HG02938 (cell line): ENCODE measurements around the gene CFHR4.
A peak's percentile ranks its signal among the peaks of the same experiment; 100 is the strongest.
"Not testable (repeated sequence)": the region's sequence is repeated elsewhere in the genome, so short reads cannot be mapped to it uniquely, and the experiment has no call there.

Experiments used
- ATAC-seq: cut with Tn5 transposase; IDR thresholded peaks from one replicate; pipeline ENCODE4 v1.9.1; 2021; ENCODE audit warnings: mild to moderate bottlenecking, moderate library complexity; ENCODE audit not compliant: unreplicated experiment

Gene CFHR4

GRCh38 chr1:196933531-196934189, 45.8 kb downstream of the CFHR4 start:
- ATAC-seq: no peak

DNA sequence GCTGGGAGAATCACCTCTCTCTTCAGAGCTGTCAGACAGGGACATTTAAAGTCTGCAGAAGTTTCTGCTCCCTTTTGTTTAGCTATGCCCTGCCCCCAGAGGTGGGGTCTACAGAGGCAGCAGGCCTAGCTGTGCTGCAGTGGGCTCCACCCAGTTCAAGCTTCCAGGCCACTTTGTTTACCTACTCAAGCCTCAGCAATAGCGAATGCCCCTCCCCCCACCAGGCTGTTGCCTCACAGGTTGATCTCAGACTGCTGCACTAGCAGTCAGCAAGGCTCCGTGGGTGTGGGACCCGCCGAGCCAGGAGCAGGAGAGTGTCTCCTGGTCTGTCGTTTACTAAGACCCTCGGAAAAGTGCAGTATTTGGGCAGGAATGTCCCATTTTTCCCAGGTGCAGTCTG, 53.6 kb downstream of the CFHR4 start:
- ATAC-seq: not testable (repeated sequence)

- not testable (repeated sequence) for ATAC-seq
Measured at GRCh38 chr1:196943568-196943967, 55.7 kb downstream of the CFHR4 start, which contains the start of gene CFHR2. CFHR2 (plus strand) TSS chr1:196943738; CDS start chr1:196943881, 143 bp downstream.

DNA sequence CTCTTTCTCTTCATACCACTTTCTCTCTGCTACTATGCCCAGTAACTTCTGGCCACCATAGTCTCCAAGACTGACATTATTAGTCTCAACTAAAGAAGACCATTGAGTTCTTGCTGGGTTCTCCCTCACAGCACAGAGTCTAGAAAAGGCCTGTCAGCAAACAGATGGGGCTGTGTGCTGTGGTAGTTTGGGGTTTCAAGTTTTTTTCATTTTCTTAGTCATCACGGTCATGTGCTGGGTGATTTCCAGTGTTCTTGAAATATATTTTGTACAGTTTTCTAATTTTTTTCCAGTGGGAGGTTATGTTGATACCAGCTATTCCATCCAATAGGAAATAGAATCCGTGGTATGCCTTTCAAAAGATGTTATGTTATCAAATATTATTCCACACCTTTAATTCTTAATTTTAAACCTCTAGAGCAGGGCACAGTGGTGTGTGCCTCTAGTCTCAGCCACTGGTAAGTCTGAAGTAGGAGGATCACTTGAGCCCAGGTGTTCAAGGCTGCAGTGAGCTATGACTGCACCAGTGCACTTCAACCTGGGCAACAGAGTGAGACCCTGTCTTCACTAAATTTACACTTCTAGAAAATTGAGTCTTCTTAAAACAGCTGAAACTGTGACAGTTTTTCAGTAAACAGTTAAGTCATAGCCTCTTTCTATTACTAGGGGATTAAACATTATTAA, 64.0 kb downstream of the CFHR4 start:
- peak; percentile 93 for ATAC-seq

DNA sequence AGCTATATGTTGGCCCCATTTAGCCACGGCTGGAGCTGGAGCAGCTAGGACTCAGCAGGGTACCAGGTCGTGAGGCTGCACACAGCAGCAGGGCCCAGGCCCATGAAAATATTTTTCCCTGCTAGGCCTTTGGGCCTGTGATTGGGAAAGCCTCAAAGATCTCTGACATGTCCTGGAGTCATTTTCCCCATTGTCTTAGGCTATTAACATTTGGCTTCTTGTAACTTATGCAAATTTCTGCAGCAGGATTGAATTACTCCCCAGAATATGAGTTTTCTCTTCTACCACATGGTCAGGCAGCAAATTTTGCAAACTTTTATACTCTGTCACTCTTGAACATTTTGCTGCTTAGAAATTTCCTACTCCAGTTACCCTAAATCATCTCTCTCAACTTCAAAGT, 66.9 kb downstream of the CFHR4 start:
- no peak for ATAC-seq

GRCh38 chr1:196955926-196956325, 68.1 kb downstream of the CFHR4 start:
- ATAC-seq: no peak

DNA sequence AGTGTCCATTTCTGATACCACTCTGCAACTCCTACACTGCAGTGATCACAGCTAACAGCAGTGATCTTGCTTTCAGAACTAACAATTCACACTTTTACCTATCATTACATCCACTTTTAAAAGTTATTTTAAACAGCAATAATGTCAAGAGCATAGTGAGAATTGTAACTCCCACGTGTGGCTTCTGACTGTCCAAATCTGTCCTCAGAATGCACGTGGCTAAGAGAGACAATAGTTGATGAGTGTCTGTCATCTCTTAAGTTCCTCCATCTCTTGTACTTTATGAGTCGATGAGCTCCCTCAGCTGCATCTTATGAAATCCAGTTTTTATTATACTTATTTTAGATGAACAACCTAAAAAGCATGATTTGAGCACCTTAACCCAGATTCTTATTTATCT, 73.0 kb downstream of the CFHR4 start:
- ATAC-seq: no peak
